ENCODE data around the gene LIFR.

The LIFR gene

DNA sequence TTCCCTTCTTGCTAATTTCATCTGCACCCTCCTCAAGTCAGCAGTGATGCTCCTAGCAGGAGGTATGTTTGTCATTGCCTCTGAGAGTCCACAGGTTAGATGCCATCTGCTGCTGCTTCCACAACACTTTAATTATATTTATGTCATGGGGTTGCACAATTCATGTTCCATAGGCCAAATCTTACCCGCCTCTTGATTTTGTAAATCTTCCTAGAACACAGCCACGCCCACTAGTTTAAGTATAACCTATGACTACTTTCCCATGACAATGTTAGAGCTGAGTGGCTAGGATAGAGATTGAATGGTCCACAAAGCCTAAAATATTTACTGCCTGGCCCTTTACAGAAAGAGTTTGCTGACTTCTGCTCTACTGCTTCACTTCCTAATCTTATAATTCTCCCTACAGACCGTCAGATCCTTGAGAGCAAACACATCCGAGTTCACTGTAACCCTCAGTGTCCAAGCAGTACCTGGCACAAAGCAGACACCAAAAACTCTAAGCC lies 21.1 kb downstream of the LIFR start:
- TF ChIP-seq CEBPB (IDR thresholded peaks at IDR 0.05) (no peak), TAF1 (IDR thresholded peaks at IDR 0.05; ENCODE audit: low read depth) (no peak), RAD21 (IDR thresholded peaks at IDR 0.05; ENCODE audit: low read depth) (no peak), FOXM1 (IDR thresholded peaks at IDR 0.05; ENCODE audit: borderline replicate concordance, low read depth) (no peak), CREB1 (IDR thresholded peaks at IDR 0.05; ENCODE audit: low read depth) (no peak), YY1 (IDR thresholded peaks at IDR 0.05; ENCODE audit: low read depth) (no peak), NFIC (IDR thresholded peaks at IDR 0.05) (no peak), TCF12 (IDR thresholded peaks at IDR 0.05; ENCODE audit: low read depth) (no peak), ZBTB7A (IDR thresholded peaks at IDR 0.05; ENCODE audit: low read depth) (no peak), EP300 (IDR thresholded peaks at IDR 0.05; ENCODE audit: borderline replicate concordance) (no peak), TEAD4 (IDR thresholded peaks at IDR 0.05) (no peak), EGR1 (IDR thresholded peaks at IDR 0.05) (no peak)
- TF ChIP-seq, protein P1, sequence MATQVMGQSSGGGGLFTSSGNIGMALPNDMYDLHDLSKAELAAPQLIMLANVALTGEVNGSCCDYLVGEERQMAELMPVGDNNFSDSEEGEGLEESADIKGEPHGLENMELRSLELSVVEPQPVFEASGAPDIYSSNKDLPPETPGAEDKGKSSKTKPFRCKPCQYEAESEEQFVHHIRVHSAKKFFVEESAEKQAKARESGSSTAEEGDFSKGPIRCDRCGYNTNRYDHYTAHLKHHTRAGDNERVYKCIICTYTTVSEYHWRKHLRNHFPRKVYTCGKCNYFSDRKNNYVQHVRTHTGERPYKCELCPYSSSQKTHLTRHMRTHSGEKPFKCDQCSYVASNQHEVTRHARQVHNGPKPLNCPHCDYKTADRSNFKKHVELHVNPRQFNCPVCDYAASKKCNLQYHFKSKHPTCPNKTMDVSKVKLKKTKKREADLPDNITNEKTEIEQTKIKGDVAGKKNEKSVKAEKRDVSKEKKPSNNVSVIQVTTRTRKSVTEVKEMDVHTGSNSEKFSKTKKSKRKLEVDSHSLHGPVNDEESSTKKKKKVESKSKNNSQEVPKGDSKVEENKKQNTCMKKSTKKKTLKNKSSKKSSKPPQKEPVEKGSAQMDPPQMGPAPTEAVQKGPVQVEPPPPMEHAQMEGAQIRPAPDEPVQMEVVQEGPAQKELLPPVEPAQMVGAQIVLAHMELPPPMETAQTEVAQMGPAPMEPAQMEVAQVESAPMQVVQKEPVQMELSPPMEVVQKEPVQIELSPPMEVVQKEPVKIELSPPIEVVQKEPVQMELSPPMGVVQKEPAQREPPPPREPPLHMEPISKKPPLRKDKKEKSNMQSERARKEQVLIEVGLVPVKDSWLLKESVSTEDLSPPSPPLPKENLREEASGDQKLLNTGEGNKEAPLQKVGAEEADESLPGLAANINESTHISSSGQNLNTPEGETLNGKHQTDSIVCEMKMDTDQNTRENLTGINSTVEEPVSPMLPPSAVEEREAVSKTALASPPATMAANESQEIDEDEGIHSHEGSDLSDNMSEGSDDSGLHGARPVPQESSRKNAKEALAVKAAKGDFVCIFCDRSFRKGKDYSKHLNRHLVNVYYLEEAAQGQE (IDR thresholded peaks at IDR 0.05; ENCODE audit: low read depth), result no peak
- TF ChIP-seq, protein P2, sequence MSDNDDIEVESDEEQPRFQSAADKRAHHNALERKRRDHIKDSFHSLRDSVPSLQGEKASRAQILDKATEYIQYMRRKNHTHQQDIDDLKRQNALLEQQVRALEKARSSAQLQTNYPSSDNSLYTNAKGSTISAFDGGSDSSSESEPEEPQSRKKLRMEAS (IDR thresholded peaks at IDR 0.05), result no peak
- TF ChIP-seq, protein P3, sequence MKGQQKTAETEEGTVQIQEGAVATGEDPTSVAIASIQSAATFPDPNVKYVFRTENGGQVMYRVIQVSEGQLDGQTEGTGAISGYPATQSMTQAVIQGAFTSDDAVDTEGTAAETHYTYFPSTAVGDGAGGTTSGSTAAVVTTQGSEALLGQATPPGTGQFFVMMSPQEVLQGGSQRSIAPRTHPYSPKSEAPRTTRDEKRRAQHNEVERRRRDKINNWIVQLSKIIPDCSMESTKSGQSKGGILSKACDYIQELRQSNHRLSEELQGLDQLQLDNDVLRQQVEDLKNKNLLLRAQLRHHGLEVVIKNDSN (IDR thresholded peaks at IDR 0.05), result no peak

DNA sequence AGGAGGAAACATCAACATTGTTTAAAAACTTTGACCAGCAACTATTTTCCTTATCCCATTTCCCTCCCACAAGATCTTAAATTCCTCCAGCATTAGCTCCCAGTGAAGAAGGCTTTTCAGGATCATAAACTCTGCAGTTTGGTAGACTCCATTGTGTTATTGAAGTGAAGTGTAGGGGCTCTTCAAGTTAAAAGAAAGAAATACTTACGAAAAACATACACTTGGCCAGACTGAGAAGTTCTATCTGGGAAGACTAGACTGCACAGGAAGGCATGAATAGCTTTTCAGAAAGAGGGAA lies 22.3 kb downstream of the LIFR start:
- no peak for TF ChIP-seq RAD21 (IDR thresholded peaks at IDR 0.05; ENCODE audit: low read depth)
- no peak for TF ChIP-seq EP300 (IDR thresholded peaks at IDR 0.05; ENCODE audit: borderline replicate concordance)
- TF ChIP-seq TAF1 (IDR thresholded peaks at IDR 0.05; ENCODE audit: low read depth), result no peak
- no peak for TF ChIP-seq NFIC (IDR thresholded peaks at IDR 0.05)
- TF ChIP-seq EGR1 (IDR thresholded peaks at IDR 0.05), result no peak
- no peak for TF ChIP-seq FOXM1 (IDR thresholded peaks at IDR 0.05; ENCODE audit: borderline replicate concordance, low read depth)
- no peak for TF ChIP-seq ZBTB7A (IDR thresholded peaks at IDR 0.05; ENCODE audit: low read depth)
- TF ChIP-seq, protein P3 (IDR thresholded peaks at IDR 0.05), result no peak
- TF ChIP-seq CEBPB (IDR thresholded peaks at IDR 0.05), result no peak

DNA sequence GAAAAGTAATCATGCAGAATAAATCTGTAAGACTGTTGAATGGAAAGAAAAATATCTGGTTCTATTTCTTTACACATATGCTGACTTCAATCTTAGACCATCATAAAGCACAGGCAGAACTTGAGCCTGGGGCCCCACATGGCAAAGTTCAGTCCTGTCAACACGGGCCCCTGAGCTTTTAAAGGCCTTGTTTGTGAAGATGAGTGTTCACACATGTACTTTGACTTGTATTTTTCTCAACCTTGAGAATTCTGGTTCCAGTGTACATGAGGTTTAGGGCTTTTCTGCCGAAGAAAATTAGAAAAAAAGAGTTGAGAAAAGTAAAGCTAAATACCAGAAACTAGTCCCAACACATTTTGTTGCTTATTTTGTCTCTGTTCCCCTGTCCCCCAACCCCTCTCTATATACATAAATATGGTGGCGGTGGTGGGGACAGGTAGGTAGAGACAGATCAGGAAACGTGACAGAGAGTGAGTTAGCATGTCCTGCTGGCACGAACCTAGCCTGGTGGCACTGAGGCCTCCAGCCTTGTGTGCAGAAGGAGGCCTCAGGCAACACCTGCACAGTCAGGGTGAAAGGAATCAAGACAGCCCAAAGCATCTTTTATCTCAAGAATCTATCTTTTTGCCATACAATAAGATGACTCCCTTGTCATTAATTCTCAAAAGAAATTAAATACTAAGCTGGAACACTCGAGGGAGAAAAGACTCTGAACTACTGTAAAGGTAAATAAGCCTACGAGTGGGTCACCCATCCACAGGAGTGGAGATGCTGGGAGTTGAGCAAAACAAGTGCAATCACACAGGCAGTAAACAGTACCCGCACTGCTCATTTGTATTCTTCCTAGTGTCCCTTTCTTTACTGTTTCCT lies 22.9 kb downstream of the LIFR start:
- no peak for TF ChIP-seq EGR1 (IDR thresholded peaks at IDR 0.05)
- no peak for TF ChIP-seq ZBTB7A (IDR thresholded peaks at IDR 0.05; ENCODE audit: low read depth)
- TF ChIP-seq NFIC (IDR thresholded peaks at IDR 0.05), result no peak
- TF ChIP-seq, protein P3 (IDR thresholded peaks at IDR 0.05), result no peak
- TF ChIP-seq TAF1 (IDR thresholded peaks at IDR 0.05; ENCODE audit: low read depth), result no peak
- TF ChIP-seq, protein P1 (IDR thresholded peaks at IDR 0.05; ENCODE audit: low read depth), result no peak
- TF ChIP-seq RAD21 (IDR thresholded peaks at IDR 0.05; ENCODE audit: low read depth), result no peak
- no peak for TF ChIP-seq CEBPB (IDR thresholded peaks at IDR 0.05)
- TF ChIP-seq CREB1 (IDR thresholded peaks at IDR 0.05; ENCODE audit: low read depth), result no peak
- no peak for TF ChIP-seq EP300 (IDR thresholded peaks at IDR 0.05; ENCODE audit: borderline replicate concordance)
- TF ChIP-seq TEAD4 (IDR thresholded peaks at IDR 0.05), result no peak
- TF ChIP-seq TCF12 (IDR thresholded peaks at IDR 0.05; ENCODE audit: low read depth), result no peak
- TF ChIP-seq FOXM1 (IDR thresholded peaks at IDR 0.05; ENCODE audit: borderline replicate concordance, low read depth), result no peak
- TF ChIP-seq, protein P2 (IDR thresholded peaks at IDR 0.05), result no peak

DNA sequence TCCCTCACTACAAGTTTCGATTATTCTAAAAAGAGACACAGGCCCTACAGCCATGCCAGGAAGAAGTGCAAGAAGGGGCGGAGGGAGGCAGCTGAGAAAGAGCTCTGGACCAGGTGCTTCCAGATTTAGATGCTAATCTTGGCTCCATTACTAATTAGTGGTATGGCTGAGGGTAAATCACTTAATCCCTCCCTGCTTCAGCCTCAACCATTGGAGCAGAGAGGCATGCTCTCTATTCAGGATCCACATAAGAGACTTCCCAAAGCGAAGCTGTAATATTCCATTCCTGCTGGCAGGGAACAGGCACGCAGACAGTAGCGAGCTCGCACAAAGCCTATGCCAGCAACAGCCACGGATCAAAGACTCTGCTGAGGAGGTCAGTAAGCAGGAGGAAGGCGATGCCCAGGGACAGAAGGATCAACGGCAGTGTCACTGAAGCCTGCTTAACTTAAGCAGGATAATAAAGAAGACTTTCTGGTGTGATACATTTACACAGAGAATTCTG lies 24.2 kb downstream of the LIFR start:
- TF ChIP-seq CEBPB (IDR thresholded peaks at IDR 0.05) (no peak), NFIC (IDR thresholded peaks at IDR 0.05) (no peak), ZBTB7A (IDR thresholded peaks at IDR 0.05; ENCODE audit: low read depth) (no peak), RAD21 (IDR thresholded peaks at IDR 0.05; ENCODE audit: low read depth) (no peak), EP300 (IDR thresholded peaks at IDR 0.05; ENCODE audit: borderline replicate concordance) (no peak)

DNA sequence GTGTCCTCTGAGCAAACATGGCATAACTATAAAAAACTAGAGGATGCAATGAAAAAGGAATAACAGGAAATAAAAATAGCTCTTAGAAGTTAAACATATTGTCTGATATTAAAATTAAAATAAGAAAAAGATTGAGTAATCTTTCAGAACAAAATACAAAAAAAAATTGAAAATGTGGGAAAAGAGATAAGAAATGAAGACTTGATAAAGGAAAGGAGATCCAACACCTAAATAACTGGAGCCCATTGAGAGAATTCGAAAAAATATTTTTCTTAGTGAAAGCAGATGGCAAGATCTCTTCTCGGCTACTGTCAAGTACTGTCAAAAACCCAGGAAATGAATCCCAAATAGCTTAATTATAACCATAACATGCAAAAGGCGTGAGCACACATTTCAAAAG lies 24.9 kb downstream of the LIFR start:
- TF ChIP-seq YY1 (IDR thresholded peaks at IDR 0.05; ENCODE audit: low read depth) (no peak), ZBTB7A (IDR thresholded peaks at IDR 0.05; ENCODE audit: low read depth) (no peak), EGR1 (IDR thresholded peaks at IDR 0.05) (no peak), TAF1 (IDR thresholded peaks at IDR 0.05; ENCODE audit: low read depth) (no peak), FOXM1 (IDR thresholded peaks at IDR 0.05; ENCODE audit: borderline replicate concordance, low read depth) (no peak), RAD21 (IDR thresholded peaks at IDR 0.05; ENCODE audit: low read depth) (no peak), TCF12 (IDR thresholded peaks at IDR 0.05; ENCODE audit: low read depth) (no peak), CEBPB (IDR thresholded peaks at IDR 0.05) (no peak), TEAD4 (IDR thresholded peaks at IDR 0.05) (no peak), EP300 (IDR thresholded peaks at IDR 0.05; ENCODE audit: borderline replicate concordance) (no peak)
- TF ChIP-seq, protein P2 (IDR thresholded peaks at IDR 0.05), result no peak
- TF ChIP-seq, protein P1 (IDR thresholded peaks at IDR 0.05; ENCODE audit: low read depth), result no peak
